ENCODE results near the gene ADGB.
"Not testable (repeated sequence)": the region's sequence is repeated elsewhere in the genome, so short reads cannot be mapped to it uniquely, and the experiment has no call there.

ADGB gene

GRCh38 chr6:146819596-146820320, 221.0 kb downstream of the ADGB start:
- DNase-seq (ENCODE audit: low spot score): no peak

GRCh38 chr6:146827216-146827928, 228.6 kb downstream of the ADGB start:
- no peak for DNase-seq (ENCODE audit: low spot score)

- no peak for DNase-seq (ENCODE audit: low spot score)
Measured at GRCh38 chr6:146829792-146830565, 231.2 kb downstream of the ADGB start.

- DNase-seq (ENCODE audit: low spot score): no peak
Measured at GRCh38 chr6:146833157-146833556, 234.4 kb downstream of the ADGB start.

GRCh38 chr6:146840216-146840615, 241.4 kb downstream of the ADGB start:
- DNase-seq (ENCODE audit: low spot score): no peak

- no peak for DNase-seq (ENCODE audit: low spot score)
Measured at GRCh38 chr6:146840641-146841040, 241.9 kb downstream of the ADGB start.

GRCh38 chr6:146847426-146847825, 248.7 kb downstream of the ADGB start:
- DNase-seq (ENCODE audit: low spot score): no peak

GRCh38 chr6:146850238-146850896, 251.6 kb downstream of the ADGB start:
- no peak for DNase-seq (ENCODE audit: low spot score)

- no peak for DNase-seq (ENCODE audit: low spot score)
Measured at GRCh38 chr6:146850981-146851380, 252.2 kb downstream of the ADGB start.

GRCh38 chr6:146851837-146852236, 253.1 kb downstream of the ADGB start:
- DNase-seq (ENCODE audit: low spot score): peak; percentile 34

- DNase-seq (ENCODE audit: low spot score): not testable (repeated sequence)
Measured at GRCh38 chr6:146854521-146855255, 255.9 kb downstream of the ADGB start.

GRCh38 chr6:146855889-146856288, 257.1 kb downstream of the ADGB start:
- DNase-seq (ENCODE audit: low spot score): no peak

- DNase-seq (ENCODE audit: low spot score): no peak
Measured at GRCh38 chr6:146856296-146856695, 257.5 kb downstream of the ADGB start.

- DNase-seq (ENCODE audit: low spot score): peak; percentile 77
Measured at GRCh38 chr6:146857180-146857979, 258.6 kb downstream of the ADGB start.

GRCh38 chr6:146857980-146858347, 259.2 kb downstream of the ADGB start:
- no peak for DNase-seq (ENCODE audit: low spot score)

- no peak for DNase-seq (ENCODE audit: low spot score)
Measured at GRCh38 chr6:146859206-146859605, 260.4 kb downstream of the ADGB start.

GRCh38 chr6:146859795-146860495, 261.2 kb downstream of the ADGB start:
- no peak for DNase-seq (ENCODE audit: low spot score)

- no peak for DNase-seq (ENCODE audit: low spot score)
Measured at GRCh38 chr6:146860583-146860982, 261.8 kb downstream of the ADGB start.

GRCh38 chr6:146861029-146861563, 262.3 kb downstream of the ADGB start:
- DNase-seq (ENCODE audit: low spot score): no peak

GRCh38 chr6:146861716-146862115, 262.9 kb downstream of the ADGB start:
- no peak for DNase-seq (ENCODE audit: low spot score)
